Right forelimb (tissue), 1 donor: ENCODE data around the gene BCKDK.
"Not testable (repeated sequence)": the region's sequence is repeated elsewhere in the genome, so short reads cannot be mapped to it uniquely, and the experiment has no call there.

Experiments
- DNase-seq: peaks from one replicate; pipeline ENCODE4 v3.0.0-alpha.2; 2018

The BCKDK gene

DNA sequence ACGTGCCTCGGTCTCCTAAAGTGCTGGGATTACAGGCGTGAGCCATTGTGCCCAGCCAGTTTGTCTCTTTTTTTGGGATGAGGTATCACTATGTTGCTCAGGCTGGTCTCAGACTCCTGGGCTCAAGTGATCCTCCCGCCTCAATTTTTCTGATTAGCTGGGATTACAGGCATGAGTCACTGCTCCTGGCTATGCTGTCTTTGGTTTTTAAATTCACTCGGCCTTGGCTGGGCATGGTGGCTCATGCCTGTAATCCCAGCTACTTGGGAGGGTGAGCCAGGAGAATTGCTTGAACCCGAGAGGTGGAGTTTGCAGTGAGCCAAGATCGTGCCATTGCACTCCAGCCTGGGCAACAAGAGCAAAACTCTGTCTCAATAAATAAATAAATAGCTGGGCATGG is 36.2 kb downstream of the BCKDK start:
- DNase-seq = not testable (repeated sequence)

- DNase-seq = no peak
Measured at GRCh38 chr16:31145398-31145990, 37.3 kb downstream of the BCKDK start.

DNA sequence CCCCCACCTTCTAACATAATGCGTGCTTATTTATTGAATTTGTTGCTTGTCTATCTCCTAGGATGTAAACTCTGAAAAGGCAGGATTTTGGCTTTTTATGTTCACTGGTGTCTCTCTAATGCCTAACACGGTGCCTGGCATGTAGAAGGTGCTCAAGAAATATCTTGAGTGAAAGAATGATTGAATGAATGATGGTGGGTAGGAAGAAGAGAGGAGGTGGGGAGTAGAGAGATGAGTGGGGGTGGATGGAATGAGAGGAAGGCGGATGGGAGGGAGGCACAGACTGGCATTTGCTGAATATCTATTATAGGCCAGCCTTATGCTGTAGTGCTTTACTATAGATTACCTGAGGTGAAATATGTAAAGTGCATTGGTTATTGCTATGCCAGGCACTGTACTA is 39.4 kb downstream of the BCKDK start:
- no peak for DNase-seq

DNA sequence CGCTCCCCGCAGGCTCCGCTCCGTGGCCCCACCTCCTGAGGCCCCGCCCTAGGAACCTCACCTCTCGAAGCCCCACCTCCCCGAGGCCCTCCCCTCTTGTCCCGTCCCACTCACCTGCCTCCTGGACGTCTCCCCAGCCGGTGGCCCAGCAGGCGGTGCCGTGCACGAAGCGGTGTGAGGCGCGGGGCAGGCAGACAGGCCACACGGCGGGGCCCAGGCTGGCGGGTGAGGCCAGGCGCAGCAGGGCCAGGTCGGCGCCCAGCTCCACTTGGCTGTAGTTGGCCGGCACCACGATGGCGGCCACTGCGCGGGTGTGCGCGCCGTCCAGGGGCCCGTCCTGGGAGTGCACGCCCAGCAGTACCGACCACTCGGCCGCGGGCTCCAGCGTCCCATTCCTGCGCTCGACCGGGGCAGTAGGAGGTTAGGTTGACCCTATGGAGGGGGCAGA is 40.1 kb downstream of the BCKDK start:
- no peak for DNase-seq

DNA sequence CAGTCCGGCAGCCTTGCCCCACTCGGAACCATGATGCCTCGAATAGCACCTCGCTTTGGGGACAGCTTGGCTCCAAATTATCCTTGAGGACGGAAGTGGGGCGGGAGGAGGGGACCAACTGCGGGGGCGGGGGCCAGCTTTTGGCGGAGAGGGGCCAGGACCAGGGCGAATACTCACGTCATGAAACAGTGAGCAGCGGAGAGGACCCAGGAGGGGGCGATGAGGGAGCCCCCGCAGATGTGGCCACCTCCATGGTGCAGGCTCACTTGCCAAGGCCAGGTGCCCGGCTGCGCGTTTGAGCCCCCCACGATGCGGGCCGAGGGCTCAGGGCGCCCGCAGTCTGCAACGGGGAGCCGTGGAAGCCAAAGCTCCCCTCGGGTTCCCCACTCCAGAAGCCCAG is 40.7 kb downstream of the BCKDK start:
- DNase-seq = no peak

DNA sequence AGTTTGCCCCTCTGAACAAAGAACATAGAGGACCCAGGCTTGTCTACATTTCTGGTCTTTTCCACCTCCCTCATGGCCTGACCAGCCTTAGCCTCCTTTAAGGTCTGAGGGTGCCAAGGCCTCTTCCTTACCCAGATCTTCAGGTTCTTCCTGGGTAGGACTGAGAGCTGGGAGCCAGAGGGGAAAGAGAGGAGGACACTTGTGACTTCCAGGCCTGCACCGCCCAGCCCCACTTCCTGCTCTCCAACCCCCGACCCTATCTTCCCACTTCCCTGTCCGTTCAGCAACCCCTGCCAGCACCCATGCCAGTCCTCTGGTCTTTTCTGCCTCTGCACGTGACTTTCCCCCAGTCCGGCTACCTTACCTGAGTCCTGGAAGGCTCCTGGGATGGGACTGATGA is 41.1 kb downstream of the BCKDK start:
- DNase-seq = no peak

DNA sequence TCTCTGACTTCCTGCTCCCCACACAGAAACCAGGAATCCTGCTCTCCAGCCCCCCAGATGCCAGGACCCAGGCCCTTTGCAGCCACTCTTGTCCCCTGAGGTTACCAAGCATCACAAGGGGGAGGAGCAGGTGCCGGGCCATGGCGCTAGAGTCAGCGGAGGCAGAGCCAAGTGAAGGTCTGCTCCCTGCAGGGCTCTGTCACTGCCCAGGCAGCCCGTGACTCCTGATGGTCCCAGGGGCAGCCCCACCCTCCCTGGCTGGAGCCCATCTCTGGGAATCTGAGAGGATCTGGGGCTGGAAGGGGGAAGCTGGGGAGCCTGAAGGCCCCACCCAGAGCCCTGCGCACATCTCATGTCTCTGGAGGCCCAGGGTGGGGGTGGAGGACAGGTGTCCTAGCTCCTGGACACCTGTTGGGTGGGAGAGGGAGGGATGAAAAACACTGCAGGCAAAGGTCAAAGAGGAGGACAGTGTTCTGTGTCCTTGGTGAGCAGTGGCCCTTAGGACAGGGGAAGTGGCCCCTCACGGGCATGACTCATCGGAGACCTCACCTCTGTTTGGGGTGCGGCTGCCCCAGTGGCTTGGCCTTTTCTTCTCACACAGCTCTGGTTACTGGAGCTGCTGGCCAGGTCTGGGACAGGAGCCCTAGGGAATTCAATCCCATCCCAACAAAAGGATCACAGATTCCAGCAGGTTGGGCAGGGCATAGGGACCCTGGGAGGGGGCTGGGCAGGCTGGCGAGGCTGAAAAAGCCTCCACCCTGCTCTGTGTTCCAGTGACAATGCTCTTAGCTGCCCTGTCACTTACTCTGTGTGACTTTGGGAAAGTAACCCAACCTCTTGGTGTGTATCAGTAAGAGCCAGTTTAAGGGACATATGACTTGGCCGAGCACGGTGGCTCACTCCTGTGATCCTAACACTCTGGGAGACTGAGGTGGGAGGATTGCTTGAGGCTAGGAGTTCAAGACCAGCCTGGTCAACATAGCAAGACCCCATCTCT is 42.0 kb downstream of the BCKDK start, which contains the start of gene PRSS36:
PRSS36 (minus strand) TSS at position 173 of the 997 bp plus-strand sequence; CDS start at position 142, 31 bp downstream.
- DNase-seq = no peak

DNA sequence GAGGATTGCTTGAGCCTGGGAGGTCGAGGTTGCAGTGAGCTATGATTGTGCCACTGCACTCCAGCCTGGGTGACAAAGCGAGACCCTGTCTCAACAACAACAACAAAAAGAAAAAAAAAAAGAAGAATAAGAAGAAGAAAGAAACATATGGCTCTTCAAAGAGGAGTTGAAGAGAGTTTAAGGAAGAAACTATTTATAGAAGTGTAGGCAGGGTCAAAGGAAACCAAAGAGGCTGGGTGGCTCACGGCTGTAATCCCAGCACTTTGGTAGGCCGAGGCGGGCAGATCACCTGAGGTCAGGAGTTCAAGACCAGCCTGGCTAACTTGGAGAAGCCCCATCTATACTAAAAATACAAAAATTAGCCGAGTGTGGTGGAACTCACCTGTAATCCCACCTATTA is 42.8 kb downstream of the BCKDK start:
- DNase-seq = not testable (repeated sequence)

GRCh38 chr16:31157136-31157535 is 49.0 kb downstream of the BCKDK start:
- DNase-seq = no peak
